HEK293T (cell line): ENCODE data around the gene CCDC32.
"Not testable (repeated sequence)": the region's sequence is repeated elsewhere in the genome, so short reads cannot be mapped to it uniquely, and the experiment has no call there.

Source experiments
- CTCF ChIA-PET: fragments of 350-600 bp; formaldehyde crosslinking; extraction: SDS; loops from one replicate; lab custom pipeline; 2021; ENCODE audit warnings: antibody characterized with exemption, inconsistent platforms; lab: Yijun Ruan, JAX
- POLR2A ChIA-PET: fragments of 350-600 bp; formaldehyde crosslinking; extraction: SDS; loops from one replicate; lab custom pipeline; 2020; ENCODE audit warnings: antibody characterized with exemption, inconsistent platforms; lab: Yijun Ruan, JAX
- DNase-seq: peaks from one replicate; pipeline ENCODE4 v3.0.0; 2012; ENCODE audit warnings: mixed read lengths; ENCODE audit errors: extremely low spot score
- ARNT ChIP-seq: fragments of 450-650 bp; IDR thresholded peaks from 2 replicates; pipeline ENCODE4 v1.6.1; 2017; ENCODE audit warnings: mild to moderate bottlenecking
- BHLHE40 ChIP-seq: fragments of 450-650 bp; IDR thresholded peaks from 2 replicates; pipeline ENCODE4 v1.6.1; 2016; ENCODE audit warnings: mild to moderate bottlenecking, moderate library complexity, borderline replicate concordance
- CTBP1 ChIP-seq: fragments of 450-650 bp; IDR thresholded peaks from 2 replicates; pipeline ENCODE4 v1.6.1; 2016; ENCODE audit warnings: borderline replicate concordance
- ELF4 ChIP-seq: fragments of 450-650 bp; IDR thresholded peaks from 2 replicates; pipeline ENCODE4 v1.6.1; 2017; ENCODE audit warnings: antibody characterized with exemption
- FOXA1 ChIP-seq: fragments of 450-650 bp; IDR thresholded peaks from 2 replicates; pipeline ENCODE4 v1.6.1; 2016; ENCODE audit warnings: mild to moderate bottlenecking
- FOXK2 ChIP-seq: fragments of 450-650 bp; IDR thresholded peaks from 2 replicates; pipeline ENCODE4 v1.6.1; 2016; ENCODE audit warnings: mild to moderate bottlenecking
- FOXM1 ChIP-seq: fragments of 450-650 bp; IDR thresholded peaks from 2 replicates; pipeline ENCODE4 v1.6.1; 2017; ENCODE audit warnings: mild to moderate bottlenecking, borderline replicate concordance
- HDGF ChIP-seq: fragments of 450-650 bp; IDR thresholded peaks from 2 replicates; pipeline ENCODE4 v1.6.1; 2017; ENCODE audit warnings: antibody characterized with exemption, borderline replicate concordance
- L3MBTL2 ChIP-seq: fragments of 450-650 bp; conservative IDR thresholded peaks from 2 replicates; pipeline ENCODE4 v1.6.1; 2016; ENCODE audit warnings: mild to moderate bottlenecking
- LEF1 ChIP-seq: fragments of 450-650 bp; IDR thresholded peaks from 2 replicates; pipeline ENCODE4 v1.6.1; 2017; ENCODE audit warnings: mild to moderate bottlenecking, borderline replicate concordance
- NFRKB ChIP-seq: fragments of 450-650 bp; IDR thresholded peaks from 2 replicates; pipeline ENCODE4 v1.6.1; 2016; ENCODE audit warnings: mild to moderate bottlenecking, moderate library complexity
- PKNOX1 ChIP-seq: fragments of 450-650 bp; IDR thresholded peaks from 2 replicates; pipeline ENCODE4 v1.6.1; 2016
- SP1 ChIP-seq: fragments of 450-650 bp; IDR thresholded peaks from 2 replicates; pipeline ENCODE4 v1.6.1; 2017
- SUZ12 ChIP-seq: fragments of 450-650 bp; IDR thresholded peaks from 2 replicates; pipeline ENCODE4 v1.6.1; 2016; ENCODE audit warnings: mild to moderate bottlenecking
- TARDBP ChIP-seq: fragments of 450-650 bp; IDR thresholded peaks from 2 replicates; pipeline ENCODE4 v1.6.1; 2016
- ZNF384 ChIP-seq: fragments of 450-650 bp; IDR thresholded peaks from 2 replicates; pipeline ENCODE4 v1.6.1; 2016

CCDC32 gene

GRCh38 chr15:40591389-40591788, 26.5 kb upstream of the CCDC32 start:
- ChIA-PET POLR2A (interaction anchor here (1.2 kb wide), 1 partner anchor 22 kb away, joined by 6 read pairs; the partner anchor contains the start of gene RPUSD2), CTCF (interaction anchor here (0.6 to 1.1 kb wide), 2 partner anchors 77 to 210 kb away, joined by 3 read pairs; no protein-coding TSS in a partner anchor)
- no peak for DNase-seq
- TF ChIP-seq ARNT, result no peak

GRCh38 chr15:40590667-40591050, 25.8 kb upstream of the CCDC32 start:
- DNase-seq, result no peak
- TF ChIP-seq SP1, result no peak
- no peak for TF ChIP-seq NFRKB
- TF ChIP-seq LEF1, result no peak
- no peak for TF ChIP-seq FOXM1
- TF ChIP-seq HDGF, result no peak
- no peak for TF ChIP-seq SUZ12
- TF ChIP-seq L3MBTL2, result no peak
- TF ChIP-seq ZNF384, result no peak
- no peak for TF ChIP-seq ARNT
- POLR2A ChIA-PET, result interaction anchor here (1.2 kb wide), 1 partner anchor 22 kb away, joined by 6 read pairs; the partner anchor contains the start of gene RPUSD2
- CTCF ChIA-PET, result interaction anchor here (0.6 to 1.1 kb wide), 2 partner anchors 93 to 210 kb away, joined by 3 read pairs; no protein-coding TSS in a partner anchor

GRCh38 chr15:40584191-40584590, 19.3 kb upstream of the CCDC32 start:
- CTCF ChIA-PET, result no interaction called here

GRCh38 chr15:40582726-40583246, 17.9 kb upstream of the CCDC32 start:
- DNase-seq, result no peak
- CTCF ChIA-PET, result no interaction called here
- TF ChIP-seq NFRKB (no peak), BHLHE40 (no peak), FOXK2 (no peak), TARDBP (no peak), FOXA1 (no peak), ARNT (no peak), L3MBTL2 (no peak), ZNF384 (no peak), PKNOX1 (no peak), SP1 (no peak), CTBP1 (no peak), FOXM1 (no peak), ELF4 (no peak)
- POLR2A ChIA-PET, result no interaction called here

More at GRCh38 chr15:40584191-40584590, 19.3 kb upstream of the CCDC32 start:
- no peak for DNase-seq
- POLR2A ChIA-PET, result interaction anchor here (1.1 to 3.6 kb wide), 2 partner anchors 15 to 19 kb away, joined by 3 to 14 read pairs; partner anchors contain the start of genes CCDC32 and RPUSD2
- TF ChIP-seq SUZ12 (no peak), HDGF (no peak), FOXA1 (no peak)

GRCh38 chr15:40581796-40582195, 17.0 kb upstream of the CCDC32 start:
- POLR2A ChIA-PET, DNase-seq, CTCF ChIA-PET: not testable (repeated sequence)

GRCh38 chr15:40578892-40579291, 14.1 kb upstream of the CCDC32 start:
- DNase-seq, result no peak
- TF ChIP-seq SP1 (no peak), SUZ12 (no peak), FOXA1 (no peak), HDGF (no peak)
- ChIA-PET CTCF (no interaction called here), POLR2A (no interaction called here)

GRCh38 chr15:40576914-40577313, 12.1 kb upstream of the CCDC32 start:
- DNase-seq, POLR2A ChIA-PET, CTCF ChIA-PET: not testable (repeated sequence)

GRCh38 chr15:40575113-40575512, 10.3 kb upstream of the CCDC32 start:
- POLR2A ChIA-PET, result no interaction called here
- TF ChIP-seq NFRKB, result no peak
- TF ChIP-seq ZNF384, result no peak
- no peak for TF ChIP-seq TARDBP
- no peak for TF ChIP-seq LEF1
- no peak for TF ChIP-seq FOXM1
- no peak for TF ChIP-seq L3MBTL2
- TF ChIP-seq FOXA1, result no peak
- TF ChIP-seq ARNT, result no peak
- no peak for TF ChIP-seq BHLHE40
- TF ChIP-seq SP1, result no peak
- no peak for TF ChIP-seq PKNOX1
- no peak for TF ChIP-seq FOXK2
- TF ChIP-seq SUZ12, result no peak
- no peak for TF ChIP-seq CTBP1
- no peak for TF ChIP-seq HDGF
- no peak for TF ChIP-seq ELF4
- no peak for DNase-seq
- CTCF ChIA-PET, result no interaction called here
